Measurements from ENCODE around the gene B9D1.

The B9D1 gene, protein sequence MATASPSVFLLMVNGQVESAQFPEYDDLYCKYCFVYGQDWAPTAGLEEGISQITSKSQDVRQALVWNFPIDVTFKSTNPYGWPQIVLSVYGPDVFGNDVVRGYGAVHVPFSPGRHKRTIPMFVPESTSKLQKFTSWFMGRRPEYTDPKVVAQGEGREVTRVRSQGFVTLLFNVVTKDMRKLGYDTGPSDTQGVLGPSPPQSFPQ

DNA sequence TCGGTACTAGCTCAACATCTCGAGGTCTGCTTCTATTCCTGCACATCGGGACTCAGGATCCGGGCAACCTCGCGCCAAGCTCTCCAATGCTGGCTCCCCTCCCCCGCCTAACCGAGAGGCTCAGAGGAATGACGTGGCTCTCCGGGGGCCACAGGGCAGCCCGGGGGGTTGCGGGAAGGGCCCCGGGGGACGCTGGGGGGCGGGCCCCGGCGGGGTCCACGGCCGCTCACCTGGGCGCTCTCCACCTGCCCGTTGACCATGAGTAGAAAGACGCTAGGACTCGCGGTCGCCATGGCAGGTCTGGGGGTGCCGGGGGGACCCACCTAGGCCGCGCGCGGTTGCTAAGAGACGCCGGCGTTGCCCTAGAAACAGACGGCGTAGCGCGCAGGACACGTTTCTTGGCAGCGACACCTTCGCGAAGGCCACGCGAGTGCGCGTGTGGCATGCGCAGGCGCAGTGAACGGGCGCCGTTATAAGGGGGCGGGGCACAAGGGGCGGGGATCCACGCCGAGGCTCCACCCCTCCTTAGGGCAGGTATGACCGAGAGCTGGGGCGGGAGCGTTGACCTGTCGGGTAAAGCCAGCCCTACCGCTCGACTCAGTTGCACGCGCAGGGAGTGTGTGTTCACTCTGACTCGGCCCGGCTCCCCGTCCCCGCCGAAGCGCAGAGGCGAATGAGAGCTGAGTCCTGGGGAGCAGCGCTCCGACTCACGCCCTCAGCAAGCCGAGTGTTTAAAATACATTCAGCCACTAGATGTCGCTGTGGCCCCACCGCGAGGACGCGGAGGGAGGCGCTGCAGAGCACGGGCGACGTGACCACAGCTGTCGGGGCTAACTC is at the start of gene B9D1:
Gene B9D1 (minus strand): TSS at position 447 of the 837 bp plus-strand sequence. CDS start 154 bp downstream, at position 293.
- DNase-seq (ENCODE audit: low spot score in 2 of 2), result peak; percentile 94 to 96
- ATAC-seq, result peak; percentile 85
- Mint-ChIP-seq H3K27ac (peak within 1 kb of the TSS; percentile 46), H3K4me1 (peaks cover 10% of the 10 kb centered on the region), H3K9me3 (no peaks in the 10 kb centered on the region), H3K36me3 (no peaks in the 10 kb centered on the region), H3K4me3 (peak within 1 kb of the TSS; percentile 74)

GRCh38 chr17:19411631-19412030 is 49.1 kb upstream of the B9D1 start:
- no peak for DNase-seq (ENCODE audit: low spot score in 2 of 2)
- ATAC-seq, result no peak
- Mint-ChIP-seq H3K9me3 (no peaks in the 10 kb centered on the region), H3K4me3 (no peak overlapping the region), H3K27ac (no peak overlapping the region), H3K4me1 (no peaks in the 10 kb centered on the region), H3K36me3 (no peaks in the 10 kb centered on the region)

GRCh38 chr17:19410875-19411620 is 48.5 kb upstream of the B9D1 start, which contains the start of gene RNF112:
RNF112 (plus strand) TSS chr17:19411232; CDS start chr17:19411409, 177 bp downstream.
- H3K4me1 Mint-ChIP-seq, result no peaks in the 10 kb centered on the region
- H3K4me3 Mint-ChIP-seq, result no peak within 1 kb of the TSS
- H3K27ac Mint-ChIP-seq, result no peak within 1 kb of the TSS
- H3K9me3 Mint-ChIP-seq, result no peaks in the 10 kb centered on the region
- DNase-seq (ENCODE audit: low spot score in 2 of 2), result no peak
- ATAC-seq, result no peak
- no peaks in the 10 kb centered on the region for H3K36me3 Mint-ChIP-seq

DNA sequence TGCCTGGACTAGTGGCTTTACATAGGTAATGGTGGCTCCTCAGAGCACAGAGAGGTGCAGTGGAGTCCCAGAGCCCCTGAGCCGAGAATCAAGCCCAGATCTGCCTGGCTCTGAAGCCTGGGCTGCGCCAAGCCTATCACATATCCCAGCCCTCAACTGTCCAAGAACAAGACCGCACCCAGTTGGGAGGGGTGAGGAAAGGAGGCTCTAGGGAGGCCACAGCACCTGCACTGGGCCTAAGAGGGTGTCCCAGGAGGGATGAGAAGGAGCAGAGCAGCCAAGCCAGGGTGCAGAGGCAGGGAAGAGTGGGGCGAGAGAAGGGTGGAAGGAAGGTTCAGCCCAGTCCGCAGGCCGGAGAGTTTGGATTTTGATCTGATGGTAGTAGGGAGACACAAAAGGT is 47.6 kb upstream of the B9D1 start:
- H3K4me3 Mint-ChIP-seq, result no peak overlapping the region
- no peak for ATAC-seq
- no peaks in the 10 kb centered on the region for H3K9me3 Mint-ChIP-seq

DNA sequence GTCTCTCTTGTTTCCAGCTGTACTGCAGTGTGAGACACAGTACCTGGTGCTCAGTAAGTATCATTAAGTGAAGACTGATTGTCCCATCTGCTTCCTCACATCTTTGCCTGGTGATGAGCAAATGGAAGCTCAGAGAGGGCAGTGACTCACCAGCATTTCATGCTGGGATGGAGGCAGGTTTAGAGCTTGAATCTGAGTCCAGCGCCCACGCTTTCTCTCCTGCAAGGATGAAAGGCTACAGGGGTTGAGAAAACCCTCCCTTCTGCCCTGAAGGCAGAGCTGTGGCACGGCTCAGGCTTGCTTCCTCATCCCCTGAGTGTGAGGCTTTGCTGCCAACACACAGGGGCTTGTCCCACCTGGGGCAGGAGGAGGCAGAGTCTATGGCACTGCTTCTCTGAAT is 47.0 kb upstream of the B9D1 start:
- H3K4me3 Mint-ChIP-seq, result no peak overlapping the region
- H3K27ac Mint-ChIP-seq, result no peak overlapping the region
- no peaks in the 10 kb centered on the region for H3K36me3 Mint-ChIP-seq
- ATAC-seq, result peak; percentile 4
- no peaks in the 10 kb centered on the region for H3K4me1 Mint-ChIP-seq
- no peaks in the 10 kb centered on the region for H3K9me3 Mint-ChIP-seq
- no peak for DNase-seq (ENCODE audit: low spot score in 2 of 2)

More for the DNA sequence above, 47.6 kb upstream of the B9D1 start:
- DNase-seq (ENCODE audit: low spot score in 2 of 2), result no peak
- Mint-ChIP-seq H3K4me1 (no peaks in the 10 kb centered on the region), H3K36me3 (no peaks in the 10 kb centered on the region), H3K27ac (no peak overlapping the region)

DNA sequence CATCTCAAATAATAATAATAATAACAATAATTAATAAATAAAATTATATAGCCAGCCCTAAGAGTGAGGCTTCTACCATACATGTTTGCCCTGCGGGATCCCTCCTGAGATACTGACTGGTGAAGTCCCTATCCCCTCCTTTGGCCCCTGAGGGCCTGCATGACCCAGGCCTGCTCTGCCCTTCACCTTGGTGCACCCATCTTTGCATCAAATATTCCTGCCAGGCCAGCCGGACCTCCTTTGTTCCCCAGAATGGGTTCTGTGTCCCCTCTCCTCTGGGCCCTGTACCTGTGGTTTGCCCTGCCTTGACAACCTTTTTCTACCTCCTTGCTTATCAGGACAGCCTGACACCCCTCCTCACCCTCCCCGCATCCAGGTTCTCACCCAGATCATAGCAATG is 46.5 kb upstream of the B9D1 start:
- Mint-ChIP-seq H3K9me3 (no peaks in the 10 kb centered on the region), H3K4me3 (no peak overlapping the region), H3K27ac (no peak overlapping the region), H3K4me1 (no peaks in the 10 kb centered on the region), H3K36me3 (no peaks in the 10 kb centered on the region)
- DNase-seq (ENCODE audit: low spot score in 2 of 2) (no peak), ATAC-seq (no peak)

DNA sequence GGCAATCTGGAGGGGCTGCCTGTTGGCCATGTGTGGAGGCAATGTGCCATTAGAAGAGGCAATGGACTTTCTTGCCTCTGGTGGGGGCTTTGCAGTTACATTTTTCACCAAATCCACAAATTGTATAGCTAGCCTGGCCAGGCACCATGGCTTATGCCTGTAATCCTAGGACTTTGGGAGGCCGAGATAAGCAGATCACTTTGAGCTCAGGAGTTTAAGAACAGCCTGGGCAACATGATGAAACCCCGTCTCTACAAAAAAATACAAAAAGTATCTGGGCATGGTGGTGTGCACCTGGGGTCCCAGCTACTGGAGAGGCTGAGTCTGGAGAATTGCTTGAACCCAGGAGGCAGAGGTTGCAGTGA is 45.8 kb upstream of the B9D1 start:
- Mint-ChIP-seq H3K4me3 (no peak overlapping the region), H3K36me3 (no peaks in the 10 kb centered on the region)
- no peak for DNase-seq (ENCODE audit: low spot score in 2 of 2)

DNA sequence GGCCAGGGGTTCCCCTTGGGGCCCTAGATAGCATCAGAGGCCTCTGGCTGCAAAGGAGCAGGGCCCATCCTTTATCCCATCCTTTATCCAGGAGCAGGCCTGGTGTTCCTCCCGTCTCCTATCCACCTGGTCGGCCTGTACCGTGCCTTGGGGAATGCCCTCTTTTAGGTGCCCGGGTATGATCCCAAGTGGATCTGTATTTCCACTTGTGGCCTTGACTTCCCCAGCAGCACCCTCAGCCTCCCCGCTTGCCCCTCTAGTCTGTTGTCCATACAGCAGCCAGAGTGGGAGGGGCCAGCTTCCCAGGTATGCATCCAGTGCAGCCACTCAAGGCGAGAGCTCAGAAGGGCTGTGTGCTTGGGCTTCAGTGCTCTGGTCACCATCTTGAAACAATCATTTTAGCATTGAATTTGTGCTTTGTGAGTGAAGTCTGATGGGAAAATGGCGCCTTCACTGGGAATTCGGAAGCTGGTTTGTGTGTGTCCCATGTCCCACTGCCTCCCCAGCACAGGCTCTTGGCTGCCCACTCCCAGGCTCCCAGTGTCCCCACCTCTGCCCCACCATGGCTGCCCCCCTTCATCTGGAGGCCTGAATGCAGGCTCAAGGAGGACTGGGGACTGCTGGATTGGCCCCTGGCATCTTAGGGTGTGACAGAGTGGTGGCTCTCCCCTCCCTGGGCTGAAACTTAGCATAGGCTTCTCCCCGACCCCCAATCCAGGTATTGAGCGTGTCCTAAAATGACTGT is 45.2 kb upstream of the B9D1 start:
- Mint-ChIP-seq H3K36me3 (no peaks in the 10 kb centered on the region), H3K27ac (no peak overlapping the region), H3K9me3 (no peaks in the 10 kb centered on the region), H3K4me3 (no peak overlapping the region), H3K4me1 (no peaks in the 10 kb centered on the region)
- DNase-seq (ENCODE audit: low spot score in 2 of 2) (no peak), ATAC-seq (no peak)

More for the DNA sequence above, 45.8 kb upstream of the B9D1 start:
- Mint-ChIP-seq H3K27ac (no peak overlapping the region), H3K9me3 (no peaks in the 10 kb centered on the region), H3K4me1 (no peaks in the 10 kb centered on the region)
- no peak for ATAC-seq

GRCh38 chr17:19405114-19405513 is 42.6 kb upstream of the B9D1 start:
- H3K36me3 Mint-ChIP-seq, result no peaks in the 10 kb centered on the region
- H3K9me3 Mint-ChIP-seq, result no peaks in the 10 kb centered on the region
- ATAC-seq, result no peak
- no peak overlapping the region for H3K27ac Mint-ChIP-seq
- H3K4me1 Mint-ChIP-seq, result no peaks in the 10 kb centered on the region
- no peak for DNase-seq (ENCODE audit: low spot score in 2 of 2)
- no peak overlapping the region for H3K4me3 Mint-ChIP-seq

- H3K4me1 Mint-ChIP-seq, result no peaks in the 10 kb centered on the region
- DNase-seq (ENCODE audit: low spot score in 2 of 2), result no peak
- ATAC-seq, result no peak
- no peak overlapping the region for H3K4me3 Mint-ChIP-seq
- H3K36me3 Mint-ChIP-seq, result no peaks in the 10 kb centered on the region
- H3K27ac Mint-ChIP-seq, result no peak overlapping the region
- H3K9me3 Mint-ChIP-seq, result no peaks in the 10 kb centered on the region
Measured at GRCh38 chr17:19404264-19404663, 41.7 kb upstream of the B9D1 start.

DNA sequence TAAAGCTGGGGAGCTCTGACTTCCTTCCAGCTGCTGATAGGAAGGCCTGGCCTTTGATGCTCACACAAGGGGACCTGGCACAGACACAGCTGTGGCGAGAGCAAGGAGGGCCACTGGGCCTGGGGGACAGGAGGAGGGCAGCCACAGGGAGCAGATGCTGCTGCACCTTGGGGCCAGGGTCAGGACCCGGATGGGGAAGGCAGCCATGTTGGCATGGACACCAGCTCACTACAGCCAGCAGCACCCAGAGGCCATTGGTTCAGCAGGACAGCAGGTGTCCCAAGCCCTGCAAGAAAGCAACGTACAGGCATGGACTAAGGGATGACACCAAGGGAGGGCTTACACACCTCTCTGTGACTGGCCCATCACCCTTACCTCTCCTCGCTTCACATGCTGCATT is 40.5 kb upstream of the B9D1 start:
- ATAC-seq (no peak), DNase-seq (ENCODE audit: low spot score in 2 of 2) (no peak)
- Mint-ChIP-seq H3K27ac (no peak overlapping the region), H3K9me3 (no peaks in the 10 kb centered on the region), H3K4me3 (no peak overlapping the region), H3K4me1 (no peaks in the 10 kb centered on the region), H3K36me3 (no peaks in the 10 kb centered on the region)

GRCh38 chr17:19402171-19402570 is 39.6 kb upstream of the B9D1 start:
- no peak for ATAC-seq

GRCh38 chr17:19401321-19402010 is 38.9 kb upstream of the B9D1 start:
- no peak for DNase-seq (ENCODE audit: low spot score in 2 of 2)
- H3K9me3 Mint-ChIP-seq, result no peaks in the 10 kb centered on the region
- no peaks in the 10 kb centered on the region for H3K36me3 Mint-ChIP-seq
- H3K27ac Mint-ChIP-seq, result peak overlapping the region; percentile 43
- no peak overlapping the region for H3K4me3 Mint-ChIP-seq
- no peaks in the 10 kb centered on the region for H3K4me1 Mint-ChIP-seq
- no peak for ATAC-seq

More at GRCh38 chr17:19402171-19402570, 39.6 kb upstream of the B9D1 start:
- no peak overlapping the region for H3K4me3 Mint-ChIP-seq
- no peak for DNase-seq (ENCODE audit: low spot score in 2 of 2)
- H3K27ac Mint-ChIP-seq, result peak overlapping the region; percentile 43
- no peaks in the 10 kb centered on the region for H3K4me1 Mint-ChIP-seq
- no peaks in the 10 kb centered on the region for H3K36me3 Mint-ChIP-seq
- H3K9me3 Mint-ChIP-seq, result no peaks in the 10 kb centered on the region

GRCh38 chr17:19399750-19400450 is 37.4 kb upstream of the B9D1 start:
- ATAC-seq, result no peak
- H3K4me3 Mint-ChIP-seq, result no peak overlapping the region

More at GRCh38 chr17:19399750-19400450, 37.4 kb upstream of the B9D1 start:
- H3K9me3 Mint-ChIP-seq, result no peaks in the 10 kb centered on the region
- no peaks in the 10 kb centered on the region for H3K4me1 Mint-ChIP-seq
- DNase-seq (ENCODE audit: low spot score in 2 of 2), result no peak
- H3K27ac Mint-ChIP-seq, result no peak overlapping the region
- no peaks in the 10 kb centered on the region for H3K36me3 Mint-ChIP-seq
